ENCODE measurements around the gene POC1B. TPM values are rescaled to one million over a fixed set of nuclear protein-coding genes. Genes with fewer than 3 reads are reported as not detected.

POC1B gene
- total and polyA plus RNA-seq, 2 donors (not counting 3 experiments of a cell fraction or from before 2014, with no cell fraction given), result 7.1 to 18.2 TPM

DNA sequence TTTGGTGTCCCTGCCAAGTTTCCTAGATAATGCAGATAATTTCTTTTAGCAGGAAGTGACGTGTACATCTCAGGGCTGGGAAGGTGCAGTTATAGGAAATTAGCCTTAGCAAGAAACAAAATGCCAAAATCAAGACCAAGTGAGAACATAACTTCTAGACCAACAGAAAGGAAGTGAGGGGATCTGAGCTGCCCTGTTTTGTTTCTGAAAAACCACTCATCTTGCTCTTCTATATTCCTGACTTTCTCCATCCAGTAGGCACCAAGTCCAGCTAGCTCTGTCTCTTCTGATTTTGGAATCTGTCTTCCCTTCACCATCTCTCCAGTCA, 149.7 kb downstream of the POC1B start:
- Histone ChIP-seq H3K4me1 (ENCODE audit: control insufficient read depth, extremely low read depth, insufficient read depth, low read length) (peaks cover 56% of the 10 kb centered on the region), H3K9me1 (replicated peaks; ENCODE audit: control insufficient read depth, extremely low read depth, insufficient read depth, low read length) (no peaks in the 10 kb centered on the region), H2AFZ (ENCODE audit: low read depth, low read length) (no peak overlapping the region), H3K27me3 (ENCODE audit: control insufficient read depth in 2 of 2, insufficient read depth in 2 of 2, low read length in 2 of 2) (no peaks in the 10 kb centered on the region), H3K4me3 (replicated peaks in 1 of 3; ENCODE audit: insufficient read depth in 1 of 3, low read depth in 1 of 3, low read length in 3 of 3) (no peak overlapping the region), H3K4me2 (ENCODE audit: insufficient read depth, low read length) (peak overlapping the region; percentile 58), H3K79me2 (ENCODE audit: control insufficient read depth, insufficient read depth, low read length) (no peaks in the 10 kb centered on the region), H3K9me3 (replicated peaks; ENCODE audit: control insufficient read depth, insufficient read depth, low read length) (no peaks in the 10 kb centered on the region), H3K27ac (ENCODE audit: insufficient read depth, low read depth, low read length) (peak overlapping the region; percentile 90), H3K9ac (replicated peaks; ENCODE audit: extremely low read depth, insufficient read depth, low read length) (no peak overlapping the region), H4K20me1 (replicated peaks; ENCODE audit: control insufficient read depth, extremely low read depth, insufficient read depth, low read length) (no peaks in the 10 kb centered on the region), H3K36me3 (ENCODE audit: control insufficient read depth in 2 of 2, extremely low read depth in 1 of 2, insufficient read depth in 2 of 2, low read length in 2 of 2) (no peaks in the 10 kb centered on the region)
- ChIA-PET POLR2A (no interaction called here), CTCF (interaction anchor here (0.7 to 9.2 kb wide), 2 partner anchors 23 to 83 kb away, joined by 3 to 49 read pairs; partner anchors contain the start of gene DUSP6)
- no TSS peak for BruUV-seq (replicated peaks)
- FAIRE-seq (no peak), DNase-seq (ENCODE audit: low read depth, low spot score) (no peak)
- dilution Hi-C loops (cut with MboI; ENCODE audit: extremely low pct_ligation_motif_present, low sequenced_read_pairs), result no loop called here
- intact Hi-C loops (cut with micrococcal nuclease), result loop anchor here (1.0 kb wide), 2 partner anchors 8 to 14 kb away; no protein-coding TSS in a partner anchor
- TF ChIP-seq MAX (IDR thresholded peaks at IDR 0.05; ENCODE audit: insufficient read depth, insufficient read length) (no peak), EZH2 (IDR thresholded peaks at IDR 0.05; ENCODE audit: borderline replicate concordance, low read depth, low read length, severe bottlenecking) (no peak), GATA2 (IDR thresholded peaks at IDR 0.05; ENCODE audit: insufficient read depth, insufficient read length, low read depth, low read length) (peak; percentile 92), FOS (IDR thresholded peaks at IDR 0.05; ENCODE audit: borderline replicate concordance, insufficient read depth, low read length) (no peak), MYC (IDR thresholded peaks at IDR 0.05; ENCODE audit: low read depth, low read length) (no peak)

GRCh38 chr12:89373763-89374572, 151.9 kb downstream of the POC1B start:
- no peaks in the 10 kb centered on the region for H4K20me1 ChIP-seq (replicated peaks; ENCODE audit: control insufficient read depth, extremely low read depth, insufficient read depth, low read length)
- no peaks in the 10 kb centered on the region for H3K9me1 ChIP-seq (replicated peaks; ENCODE audit: control insufficient read depth, extremely low read depth, insufficient read depth, low read length)
- no peaks in the 10 kb centered on the region for H3K9me3 ChIP-seq (replicated peaks; ENCODE audit: control insufficient read depth, insufficient read depth, low read length)
- H3K4me3 ChIP-seq (replicated peaks in 1 of 3; ENCODE audit: insufficient read depth in 1 of 3, low read depth in 1 of 3, low read length in 3 of 3), result no peak overlapping the region
- no peaks in the 10 kb centered on the region for H3K79me2 ChIP-seq (ENCODE audit: control insufficient read depth, insufficient read depth, low read length)
- dilution Hi-C loops (cut with MboI; ENCODE audit: extremely low pct_ligation_motif_present, low sequenced_read_pairs) (no loop called here), intact Hi-C loops (cut with micrococcal nuclease) (loop anchor here (1.0 to 5.0 kb wide), 3 partner anchors 22 to 427 kb away; partner anchors contain the start of genes ATP2B1 and DUSP6)
- ChIA-PET CTCF (interaction anchor here (1.5 to 9.2 kb wide), 2 partner anchors 21 to 355 kb away, joined by 3 to 49 read pairs; partner anchors contain the start of gene DUSP6), POLR2A (interaction anchor here (0.7 to 2.2 kb wide), 4 partner anchors 20 to 449 kb away, joined by 3 to 4 read pairs (median 4); no protein-coding TSS in a partner anchor)
- H3K27ac ChIP-seq (ENCODE audit: insufficient read depth, low read depth, low read length), result peak overlapping the region; percentile 90
- peak overlapping the region; percentile 64 for H3K9ac ChIP-seq (replicated peaks; ENCODE audit: extremely low read depth, insufficient read depth, low read length)
- no peaks in the 10 kb centered on the region for H3K27me3 ChIP-seq (ENCODE audit: control insufficient read depth in 2 of 2, insufficient read depth in 2 of 2, low read length in 2 of 2)
- H2AFZ ChIP-seq (ENCODE audit: low read depth, low read length), result no peak overlapping the region
- peak overlapping the region; percentile 70 for H3K4me2 ChIP-seq (ENCODE audit: insufficient read depth, low read length)
- peaks cover 78% of the 10 kb centered on the region for H3K4me1 ChIP-seq (ENCODE audit: control insufficient read depth, extremely low read depth, insufficient read depth, low read length)
- no peaks in the 10 kb centered on the region for H3K36me3 ChIP-seq (ENCODE audit: control insufficient read depth in 2 of 2, extremely low read depth in 1 of 2, insufficient read depth in 2 of 2, low read length in 2 of 2)
- peak; percentile 47 for TF ChIP-seq POLR2AphosphoS5 (IDR thresholded peaks at IDR 0.05; ENCODE audit: insufficient read depth, low read depth, low read length)
- TF ChIP-seq CTCF (IDR thresholded peaks at IDR 0.05; ENCODE audit: extremely low read depth in 1 of 2, insufficient read depth in 1 of 2, low read depth in 1 of 2, low read length in 2 of 2), result no peak
- TF ChIP-seq POLR2A (IDR thresholded peaks at IDR 0.05; ENCODE audit: low read depth, low read length), result no peak
- TF ChIP-seq EZH2 (IDR thresholded peaks at IDR 0.05; ENCODE audit: borderline replicate concordance, low read depth, low read length, severe bottlenecking), result no peak
- TF ChIP-seq MAX (IDR thresholded peaks at IDR 0.05; ENCODE audit: insufficient read depth, insufficient read length), result no peak
- no peak for TF ChIP-seq MYC (IDR thresholded peaks at IDR 0.05; ENCODE audit: low read depth, low read length)
- no peak for TF ChIP-seq GATA2 (IDR thresholded peaks at IDR 0.05; ENCODE audit: insufficient read depth, insufficient read length, low read depth, low read length)
- TF ChIP-seq FOS (IDR thresholded peaks at IDR 0.05; ENCODE audit: borderline replicate concordance, insufficient read depth, low read length), result peak; percentile 84
- TF ChIP-seq JUN (IDR thresholded peaks at IDR 0.05; ENCODE audit: borderline replicate concordance, insufficient read depth, insufficient read length, low read depth), result peak; percentile 86
- DNase-seq (ENCODE audit: low read depth, low spot score) (peak; percentile 90), FAIRE-seq (peak; percentile 67)
- no TSS peak for BruUV-seq (replicated peaks)

All from endothelial cell of umbilical vein (primary cell).